GM15510 (cell line): ENCODE results near the gene KAT2A.

Experiments
- POLR2A ChIP-seq: IDR thresholded peaks from 3 replicates; pipeline ENCODE4 v1.6.1; 2011; ENCODE audit warnings: borderline replicate concordance; ENCODE audit not compliant: insufficient read length; ENCODE audit errors: extremely low read depth

KAT2A gene

GRCh38 chr17:42071810-42072209 lies 49.4 kb downstream of the KAT2A start:
- TF ChIP-seq POLR2A = no peak

GRCh38 chr17:42068979-42069378 lies 52.2 kb downstream of the KAT2A start:
- TF ChIP-seq POLR2A = no peak

GRCh38 chr17:42067371-42068091 lies 53.6 kb downstream of the KAT2A start:
- TF ChIP-seq POLR2A = no peak

- TF ChIP-seq POLR2A = no peak
These were observed 56.0 kb downstream of the KAT2A start for GRCh38 chr17:42065201-42065600.
